SU-DHL-6 (cell line): ENCODE results near the gene SKAP2.

ENCODE experiments used
- H2AFZ ChIP-seq: fragments of 200-600 bp; sonication (generic); 2 replicates; pipeline ENCODE4 v1.6.1; 2014; ENCODE audit warnings: low read depth, mild to moderate bottlenecking, moderate library complexity, mixed read lengths, antibody characterized with exemption, low read length; ENCODE audit not compliant: severe bottlenecking
- H3F3A ChIP-seq: fragments of 200-600 bp; shearing (Covaris generic); 2 replicates; pipeline ENCODE4 v1.6.0; 2016; ENCODE audit warnings: antibody characterized with exemption, mild to moderate bottlenecking; ENCODE audit not compliant: insufficient read depth
- H3K27ac ChIP-seq: fragments of 200-600 bp; sonication (generic); 2 replicates; pipeline ENCODE4 v1.5.1; 2016; ENCODE audit warnings: low read depth, mild to moderate bottlenecking, low read length, moderate library complexity, mixed read lengths
- H3K27me3 ChIP-seq: fragments of 200-600 bp; sonication (generic), shearing (Covaris generic); 2 replicates; pipeline ENCODE4 v1.6.0; 2014; ENCODE audit warnings: mild to moderate bottlenecking, low read length
- H3K36me3 ChIP-seq: fragments of 200-600 bp; sonication (generic); 2 replicates; pipeline ENCODE4 v1.6.1; 2014; ENCODE audit warnings: mild to moderate bottlenecking, low read length, mixed read lengths
- H3K4me2 ChIP-seq: fragments of 300-600, 200-600 bp; shearing (Covaris generic), sonication (generic); 2 replicates; pipeline ENCODE4 v1.6.0; 2014; ENCODE audit warnings: low read length, low read depth, mild to moderate bottlenecking; ENCODE audit not compliant: poor library complexity, severe bottlenecking
- H3K4me3 ChIP-seq: fragments of 200-600 bp; sonication (generic); 2 replicates; pipeline ENCODE4 v1.5.1; 2014; ENCODE audit warnings: antibody characterized with exemption, low read length, mild to moderate bottlenecking, mixed read lengths; ENCODE audit not compliant: insufficient read depth, poor library complexity, severe bottlenecking
- H3K79me2 ChIP-seq: fragments of 200-600 bp; sonication (generic); 2 replicates; pipeline ENCODE4 v1.6.1; 2014; ENCODE audit warnings: mild to moderate bottlenecking, low read length, moderate library complexity; ENCODE audit not compliant: insufficient read depth
- H3K9ac ChIP-seq: fragments of 200-600 bp; sonication (generic); 2 replicates; pipeline ENCODE4 v1.7.0; 2014; ENCODE audit warnings: mild to moderate bottlenecking, low read length
- H3K9me2 ChIP-seq: fragments of 200-600 bp; sonication (generic); replicated peaks from 2 replicates; pipeline ENCODE4 v1.6.1; 2014; ENCODE audit warnings: low read length; ENCODE audit not compliant: insufficient read depth
- H3K9me3 ChIP-seq: fragments of 200-600 bp; sonication (generic); 2 replicates; pipeline ENCODE4 v1.6.1; 2014; ENCODE audit warnings: low read length, mixed read lengths; ENCODE audit not compliant: insufficient read depth
- H4K20me1 ChIP-seq: fragments of 200-600 bp; sonication (generic); 2 replicates; pipeline ENCODE4 v1.6.1; 2014; ENCODE audit warnings: low read depth, mild to moderate bottlenecking, antibody characterized with exemption, low read length, moderate library complexity, mixed read lengths
- CTCF ChIP-seq: fragments of 200-600 bp; sonication (generic); IDR thresholded peaks from one replicate; pipeline ENCODE4 v1.5.1; 2017; ENCODE audit warnings: antibody characterized with exemption, mild to moderate bottlenecking, low read length, moderate library complexity; ENCODE audit not compliant: insufficient read depth, poor library complexity, severe bottlenecking
- EZH2phosphoT487 ChIP-seq: fragments of 200-600 bp; sonication (generic), shearing (Covaris generic); conservative IDR thresholded peaks from 2 replicates; pipeline ENCODE4 v1.6.1; 2018; ENCODE audit warnings: mild to moderate bottlenecking, antibody characterized with exemption, low read length, moderate library complexity, mixed read lengths

SKAP2 gene

GRCh38 chr7:26858241-26858715 is 6.1 kb downstream of the SKAP2 start:
- H3K27ac ChIP-seq = no peak overlapping the region
- no peak overlapping the region for H3K9ac ChIP-seq
- H3K4me3 ChIP-seq = no peak overlapping the region
- no peak overlapping the region for H2AFZ ChIP-seq
- no peaks in the 10 kb centered on the region for H3K9me3 ChIP-seq
- TF ChIP-seq CTCF (no peak), EZH2phosphoT487 (no peak)
- no peaks in the 10 kb centered on the region for H3K9me2 ChIP-seq
- no peak overlapping the region for H3K4me2 ChIP-seq
- H3K36me3 ChIP-seq = 0 out of 2 replicates have a peak, but pooled peaks cover 2% of the 10 kb centered on the region
- peaks cover 80% of the 10 kb centered on the region for H3K79me2 ChIP-seq
- peaks cover 41% of the 10 kb centered on the region for H3F3A ChIP-seq
- peaks cover 7% of the 10 kb centered on the region; the same call in 1 of the 2 replicates for H4K20me1 ChIP-seq
- no peaks in the 10 kb centered on the region for H3K27me3 ChIP-seq

GRCh38 chr7:26857506-26858240 is 6.7 kb downstream of the SKAP2 start:
- no peak overlapping the region for H2AFZ ChIP-seq
- no peaks in the 10 kb centered on the region for H3K9me2 ChIP-seq
- H3K4me2 ChIP-seq = no peak overlapping the region
- peaks cover 7% of the 10 kb centered on the region; the same call in 1 of the 2 replicates for H3K36me3 ChIP-seq
- H3K9me3 ChIP-seq = no peaks in the 10 kb centered on the region
- H3F3A ChIP-seq = peaks cover 35% of the 10 kb centered on the region
- no peak overlapping the region for H3K4me3 ChIP-seq
- peaks cover 7% of the 10 kb centered on the region; the same call in 1 of the 2 replicates for H4K20me1 ChIP-seq
- no peaks in the 10 kb centered on the region for H3K27me3 ChIP-seq
- H3K9ac ChIP-seq = no peak overlapping the region
- H3K79me2 ChIP-seq = peaks cover 74% of the 10 kb centered on the region
- no peak for TF ChIP-seq EZH2phosphoT487
- no peak for TF ChIP-seq CTCF
- no peak overlapping the region for H3K27ac ChIP-seq

- H3K4me2 ChIP-seq = no peak overlapping the region
- H3K27me3 ChIP-seq = no peaks in the 10 kb centered on the region
- H3K4me3 ChIP-seq = no peak overlapping the region
- peaks cover 7% of the 10 kb centered on the region; the same call in 1 of the 2 replicates for H4K20me1 ChIP-seq
- no peaks in the 10 kb centered on the region for H3K9me2 ChIP-seq
- no peak overlapping the region for H3K27ac ChIP-seq
- H3K79me2 ChIP-seq = peaks cover 69% of the 10 kb centered on the region
- peaks cover 30% of the 10 kb centered on the region for H3F3A ChIP-seq
- H3K36me3 ChIP-seq = peaks cover 10% of the 10 kb centered on the region; the same call in 1 of the 2 replicates
- no peak for TF ChIP-seq EZH2phosphoT487
- H3K9ac ChIP-seq = no peak overlapping the region
- H3K9me3 ChIP-seq = no peaks in the 10 kb centered on the region
- no peak overlapping the region for H2AFZ ChIP-seq
Observed at GRCh38 chr7:26857170-26857505, 7.3 kb downstream of the SKAP2 start.
